ENCODE measurements around the gene MARCKS. TPM values are rescaled to one million over a fixed set of nuclear protein-coding genes. Genes with fewer than 3 reads are reported as not detected.

The MARCKS gene
- total and polyA plus RNA-seq, 12 donors, result 6.7 to 65.2 (median 15.6) TPM

- DNase-seq (no peak), ATAC-seq (no peak)
- Histone ChIP-seq H3K4me3 (no peak overlapping the region), H3K27me3 (no peaks in the 10 kb centered on the region), H3K4me1 (peaks cover 0 to 18% (median 7%) of the 10 kb centered on the region in 9 donors), H3K27ac (no peak overlapping the region), H3K9me3 (no peaks in the 10 kb centered on the region), H3K36me3 (no peaks in the 10 kb centered on the region)
- WGBS, 2 donors, result 98 to 99% methylated on average over 2 of the region's 2 CpGs
- intact Hi-C loops (cut with DNase I), result no loop called here
- no peak for TF ChIP-seq CTCF (IDR thresholded peaks at IDR 0.05)
Measured at GRCh38 chr6:113882336-113883022, 25.3 kb downstream of the MARCKS start.

GRCh38 chr6:113884011-113884410 is 26.9 kb downstream of the MARCKS start:
- Histone ChIP-seq H3K27me3 (no peaks in the 10 kb centered on the region), H3K27ac (no peak overlapping the region), H3K4me3 (no peak overlapping the region), H3K36me3 (no peaks in the 10 kb centered on the region), H3K4me1 (peaks cover 0 to 10% (median 6%) of the 10 kb centered on the region in 9 donors), H3K9me3 (no peaks in the 10 kb centered on the region)
- DNase-seq (no peak), ATAC-seq (no peak)
- intact Hi-C loops (cut with DNase I), result no loop called here
- no peak for TF ChIP-seq CTCF (IDR thresholded peaks at IDR 0.05)
- WGBS, 2 donors, result 89 to 92% methylated on average over 2 of the region's 2 CpGs

GRCh38 chr6:113886512-113886911 is 29.4 kb downstream of the MARCKS start:
- DNase-seq (no peak), ATAC-seq (no peak)
- Histone ChIP-seq H3K27ac (no peak overlapping the region), H3K4me3 (no peak overlapping the region), H3K4me1 (no peaks in the 10 kb centered on the region), H3K9me3 (peaks cover 0 to 5% (median 0%) of the 10 kb centered on the region in 11 donors), H3K27me3 (no peaks in the 10 kb centered on the region), H3K36me3 (no peaks in the 10 kb centered on the region)
- WGBS, 2 donors, result 94 to 98% methylated on average over 1 of the region's 1 CpG
- intact Hi-C loops (cut with DNase I), result no loop called here
- no peak for TF ChIP-seq CTCF (IDR thresholded peaks at IDR 0.05)

- Histone ChIP-seq H3K4me1 (no peaks in the 10 kb centered on the region), H3K27ac (no peak overlapping the region), H3K36me3 (no peaks in the 10 kb centered on the region), H3K4me3 (no peak overlapping the region), H3K27me3 (no peaks in the 10 kb centered on the region), H3K9me3 (peaks cover 0 to 18% (median 4%) of the 10 kb centered on the region in 11 donors)
- intact Hi-C loops (cut with DNase I), result no loop called here
- no peak for ATAC-seq
- no peak for DNase-seq
- TF ChIP-seq CTCF (IDR thresholded peaks at IDR 0.05), result no peak
Measured at GRCh38 chr6:113888493-113888892, 31.3 kb downstream of the MARCKS start.

Measured in heart right ventricle (tissue), 16 donors.